HepG2 (cell line): ENCODE results near the gene SLC4A9. TPM values are rescaled to one million over a fixed set of nuclear protein-coding genes. Genes with fewer than 3 reads are reported as not detected.

Experiments used
- ATAC-seq: fragments of 200-7000 bp; cut with Tn5 transposase; 3 replicates; pipeline ENCODE4 v1.9.1; 2020; ENCODE audit warnings: mild to moderate bottlenecking, moderate library complexity
- BruUV-seq: library from RNA; stranded (reverse); fragments of 400-500 nt; replicated peaks from 2 replicates; lab custom pipeline; 2021; lab: Mats Ljungman, UMichigan
- CTCF ChIA-PET: fragments of 300-600 bp; formaldehyde crosslinking; extraction: SDS; loops from one replicate; lab custom pipeline; 2021; ENCODE audit warnings: low total read pairs, inconsistent platforms, low intra/inter-chr PET ratio; lab: Yijun Ruan, JAX
- POLR2A ChIA-PET: fragments of 350-600 bp; sonication (Branson Sonifier 250); formaldehyde crosslinking; loops from one replicate; lab custom pipeline; 2020; ENCODE audit warnings: antibody characterized with exemption, inconsistent platforms; lab: Yijun Ruan, JAX
- DNase-seq: peaks from one replicate; pipeline ENCODE4 v3.0.0-alpha.2; 2015; ENCODE audit warnings: low spot score
- FAIRE-seq: peaks from 3 replicates; lab custom pipeline; 2011; peaks lifted over from hg19 to GRCh38; lab: Jason Lieb, UNC
- H2AFZ ChIP-seq: one replicate; pipeline ENCODE4 v1.6.1; 2011; ENCODE audit warnings: low read length, inconsistent platforms
- H3K27ac ChIP-seq: fragments of 300-600 bp; 3 replicates; pipeline ENCODE4 v1.8.0; 2011; ENCODE audit warnings: mixed run types, mild to moderate bottlenecking, mixed read lengths, low read length, inconsistent platforms; ENCODE audit not compliant: insufficient read depth; ENCODE audit errors: extremely low read length
- H3K27me3 ChIP-seq, 2 experiments: fragments of 200-600 bp in 1 of 2; 2 replicates in 1 of 2; 3 replicates in 1 of 2; pipeline versions ENCODE4 v1.6.0 to v1.8.0; 2011; ENCODE audit warnings: low read length in 2 of 2, mild to moderate bottlenecking in 2 of 2, moderate library complexity in 2 of 2, inconsistent platforms in 1 of 2; ENCODE audit not compliant: insufficient read depth in 2 of 2, control insufficient read depth in 1 of 2
- H3K36me3 ChIP-seq, 2 experiments: fragments of 200-600 bp in 1 of 2; replicated peaks in 1 of 2; 2 replicates in 1 of 2; 3 replicates in 1 of 2; pipeline versions ENCODE4 v1.5.1 to v1.8.0; 2011; ENCODE audit warnings: low read length in 2 of 2, inconsistent platforms in 1 of 2; ENCODE audit not compliant: insufficient read depth in 2 of 2, control insufficient read depth in 1 of 2
- H3K4me1 ChIP-seq: 2 replicates; pipeline ENCODE4 v1.5.1; 2012; ENCODE audit warnings: low read length, inconsistent platforms; ENCODE audit not compliant: insufficient read depth
- H3K4me2 ChIP-seq: 2 replicates; pipeline ENCODE4 v1.6.0; 2011; ENCODE audit warnings: low read depth, low read length, inconsistent platforms
- H3K4me3 ChIP-seq, 3 experiments: fragments of 200-600 bp in 1 of 3; sonication (generic), shearing (Covaris generic) in 1 of 3; replicated peaks in 1 of 3; 2 replicates each; pipeline ENCODE4 v1.5.1; 2011 to 2016; ENCODE audit warnings: low read length in 3 of 3, inconsistent platforms in 2 of 3, low read depth in 2 of 3, mild to moderate bottlenecking in 2 of 3, control low read depth in 1 of 3, mixed read lengths in 1 of 3; ENCODE audit not compliant: insufficient read depth in 1 of 3
- H3K79me2 ChIP-seq: one replicate; pipeline ENCODE4 v1.6.1; 2011; ENCODE audit warnings: low read length, inconsistent platforms; ENCODE audit not compliant: insufficient read depth
- H3K9ac ChIP-seq: 2 replicates; pipeline ENCODE4 v1.6.0; 2011; ENCODE audit warnings: mild to moderate bottlenecking, low read depth, low read length, inconsistent platforms; ENCODE audit not compliant: insufficient read depth
- H3K9me3 ChIP-seq: 2 replicates; pipeline ENCODE4 v1.5.1; 2012; ENCODE audit warnings: mild to moderate bottlenecking, low read length
- H4K20me1 ChIP-seq: 2 replicates; pipeline ENCODE4 v1.6.0; 2011; ENCODE audit warnings: inconsistent platforms, mild to moderate bottlenecking, low read length, moderate library complexity; ENCODE audit not compliant: insufficient read depth
- GATAD2A ChIP-seq: IDR thresholded peaks from 2 replicates; pipeline ENCODE4 v1.6.1; 2016
- KLF6 ChIP-seq: IDR thresholded peaks from 2 replicates; pipeline ENCODE4 v1.8.0; 2016; ENCODE audit warnings: missing biosample characterization, missing genetic modification reagents
- SRSF9 ChIP-seq: fragments of 200-400 bp; formaldehyde crosslinking; IDR thresholded peaks from 2 replicates; pipeline ENCODE4 v1.6.1; 2018; ENCODE audit warnings: borderline replicate concordance, mild to moderate bottlenecking, low read depth, low read length; ENCODE audit not compliant: insufficient read depth, poor library complexity, severe bottlenecking
- SUZ12 ChIP-seq: fragments of 150-350 bp; IDR thresholded peaks from 2 replicates; pipeline ENCODE4 v1.6.1; 2014; ENCODE audit warnings: low read depth, low read length
- TBX3 ChIP-seq: fragments of 450-650 bp; IDR thresholded peaks from 2 replicates; pipeline ENCODE4 v1.6.1; 2017; ENCODE audit warnings: antibody characterized with exemption, mild to moderate bottlenecking, inconsistent platforms, borderline replicate concordance
- ZBTB2 ChIP-seq: sonication (generic); formaldehyde crosslinking; IDR thresholded peaks from 2 replicates; pipeline ENCODE4 v1.8.0; 2022; ENCODE audit warnings: low read depth, missing genetic modification reagents
- ZBTB46 ChIP-seq: sonication (generic); formaldehyde crosslinking; IDR thresholded peaks from 2 replicates; pipeline ENCODE4 v1.4.0; 2020; ENCODE audit warnings: mild to moderate bottlenecking, missing genetic modification reagents, borderline replicate concordance
- ZEB1 ChIP-seq: IDR thresholded peaks from 2 replicates; pipeline ENCODE4 v1.6.1; 2012; ENCODE audit warnings: mild to moderate bottlenecking, low read depth, inconsistent platforms; ENCODE audit not compliant: insufficient replicate concordance
- ZFP90 ChIP-seq: sonication (generic); formaldehyde crosslinking; IDR thresholded peaks from 2 replicates; pipeline ENCODE4 v1.8.0; 2022; ENCODE audit warnings: missing genetic modification reagents, mild to moderate bottlenecking, inconsistent platforms, borderline replicate concordance
- ZMAT3 ChIP-seq: sonication (generic); formaldehyde crosslinking; conservative IDR thresholded peaks from 2 replicates; pipeline ENCODE4 v1.7.0; 2021; ENCODE audit warnings: missing genetic modification reagents
- ZNF263 ChIP-seq: sonication (generic); formaldehyde crosslinking; IDR thresholded peaks from 2 replicates; pipeline ENCODE4 v1.4.0; 2020; ENCODE audit warnings: missing genetic modification reagents
- ZNF274 ChIP-seq: sonication (generic); formaldehyde crosslinking; IDR thresholded peaks from 2 replicates; pipeline ENCODE4 v1.5.1; 2020; ENCODE audit warnings: mild to moderate bottlenecking, missing genetic modification reagents
- WGBS: methylation state at CpG from one replicate; pipeline ENCODE4 v1.1.6; 2017; ENCODE audit warnings: low lambda C conversion rate; 5-methylcytosine and 5-hydroxymethylcytosine counted together
- in situ Hi-C: cut with HindIII; loops from 2 replicates; pipeline ENCODE4 v1.10.0; 2017; ENCODE audit warnings: low pct_unique_long_range_greater_than_20kb; ENCODE audit not compliant: extremely low pct_ligation_motif_present
- intact Hi-C: fragments of 100-400 bp; cut with micrococcal nuclease; formaldehyde crosslinking; loops from one replicate; pipeline ENCODE4 v1.10.0; 2022; ENCODE audit not compliant: unreplicated experiment
- polyA plus RNA-seq, 8 experiments: library from polyadenylated mRNA; depleted of rRNA in 3 of 8; stranded (reverse) in 7 of 8; unstranded in 1 of 8; fragments of >200 nt; fragmentation: Illumina TruSeq in 4 of 8; extraction: Trizol in 4 of 8; gene quantifications; 2 replicates each; pipeline versions ENCODE4 v1.2.1 to v1.2.3, GENCODE V29; 2011 to 2016; ENCODE audit warnings: low read depth in 4 of 8, missing spikeins in 1 of 8, mixed read lengths in 1 of 8; ENCODE audit not compliant: insufficient read depth in 1 of 8
- total RNA-seq, 5 experiments: library from RNA; depleted of rRNA; stranded (reverse); fragments of >200 nt; fragmentation: Illumina TruSeq; extraction: Trizol; gene quantifications; 2 replicates each; pipeline ENCODE4 v1.2.3, GENCODE V29; 2016; ENCODE audit warnings: low read depth in 1 of 5

The SLC4A9 gene
- total and polyA plus RNA-seq, 2 of the 13 experiments (the other 11 are each of a cell fraction or from before 2014, with no cell fraction given), result not detected

- TF ChIP-seq SRSF9 (no peak), ZMAT3 (CRISPR knock-in tag) (no peak), ZFP90 (CRISPR knock-in tag) (no peak), TBX3 (no peak), SUZ12 (no peak), GATAD2A (CRISPR knock-in tag) (0 out of 2 replicates have a peak, but pooled peaks have one; percentile 20), ZNF263 (CRISPR knock-in tag) (0 out of 2 replicates have a peak, but pooled peaks have one; percentile 28), ZNF274 (CRISPR knock-in tag) (no peak), KLF6 (CRISPR knock-in tag) (no peak)
Measured at GRCh38 chr5:140372971-140373487, 13.0 kb downstream of the SLC4A9 start (continued).

- H3K9me3 ChIP-seq, result no peaks in the 10 kb centered on the region
- WGBS, result 60% methylated on average over 4 of the region's 4 CpGs
- H3K4me3 ChIP-seq, result no peak overlapping the region
- intact Hi-C loops (no loop called here), in situ Hi-C loops (no loop called here)
- no peak overlapping the region for H3K27ac ChIP-seq
- FAIRE-seq (no peak), ATAC-seq (no peak), DNase-seq (no peak)
- ChIA-PET POLR2A (interaction anchor here (0.8 kb wide), 1 partner anchor 20 kb away, joined by 3 read pairs; the partner anchor contains the start of gene ANKHD1), CTCF (no interaction called here)
- H3K27me3 ChIP-seq, result no peaks in the 10 kb centered on the region
- H3K4me2 ChIP-seq, result no peak overlapping the region
- no peaks in the 10 kb centered on the region for H3K36me3 ChIP-seq
- no TSS peak for BruUV-seq
- H2AFZ ChIP-seq, result no peak overlapping the region
- no peak overlapping the region for H3K9ac ChIP-seq
- no peaks in the 10 kb centered on the region for H3K79me2 ChIP-seq
- H3K4me1 ChIP-seq, result no peaks in the 10 kb centered on the region
- H4K20me1 ChIP-seq, result no peaks in the 10 kb centered on the region
- no peak for TF ChIP-seq ZBTB2 (CRISPR knock-in tag)
- no peak for TF ChIP-seq ZEB1
- TF ChIP-seq ZBTB46 (CRISPR knock-in tag), result no peak
Measured at GRCh38 chr5:140381351-140381750, 21.4 kb downstream of the SLC4A9 start.
